K562 (cell line): ENCODE data around the gene ZFYVE28. TPM values are rescaled to one million over a fixed set of nuclear protein-coding genes. Genes with fewer than 3 reads are reported as not detected.
A peak's percentile ranks its signal among the peaks of the same experiment; 100 is the strongest.

Experiments used
- FOXA3 ChIP-seq, 2 experiments: fragments of 450-650 bp in 1 of 2; sonication (generic) in 1 of 2; formaldehyde crosslinking; IDR thresholded peaks in 1 of 2; conservative IDR thresholded peaks in 1 of 2; 2 replicates each; pipeline versions ENCODE4 v1.4.0 to v1.8.0; 2020 to 2022; ENCODE audit warnings: mild to moderate bottlenecking in 2 of 2, missing genetic modification reagents in 1 of 2
- FOXK1 ChIP-seq: sonication (generic); formaldehyde crosslinking; IDR thresholded peaks from 2 replicates; pipeline ENCODE4 v1.8.0; 2022; ENCODE audit warnings: missing genetic modification reagents, mild to moderate bottlenecking, borderline replicate concordance
- HDAC3 ChIP-seq: fragments of 450-650 bp; IDR thresholded peaks from 2 replicates; pipeline ENCODE4 v1.6.1; 2018; ENCODE audit warnings: borderline replicate concordance, mild to moderate bottlenecking, moderate library complexity; ENCODE audit not compliant: partially characterized antibody
- KDM1A ChIP-seq, 2 experiments: fragments of 450-650 bp; IDR thresholded peaks; 2 replicates each; pipeline ENCODE4 v1.6.1; 2016; ENCODE audit warnings: mild to moderate bottlenecking in 2 of 2
- MAZ ChIP-seq, 2 experiments: fragments of 450-650 bp in 1 of 2; sonication (generic) in 1 of 2; formaldehyde crosslinking; IDR thresholded peaks in 1 of 2; conservative IDR thresholded peaks in 1 of 2; 2 replicates each; pipeline versions ENCODE4 v1.4.0 to v1.5.0; 2020; ENCODE audit warnings: mild to moderate bottlenecking in 1 of 2, missing genetic modification reagents in 1 of 2
- MCM7 ChIP-seq, 2 experiments: fragments of 450-650 bp; IDR thresholded peaks; 2 replicates each; pipeline ENCODE4 v1.6.1; 2016 to 2018
- MTF1 ChIP-seq: fragments of 250-450 bp; sonication (Bioruptor Pico); IDR thresholded peaks from 2 replicates; pipeline ENCODE4 v1.9.0; 2021; ENCODE audit warnings: moderate library complexity, mild to moderate bottlenecking, inconsistent platforms, borderline replicate concordance
- PHF20 ChIP-seq: fragments of 450-650 bp; IDR thresholded peaks from 2 replicates; pipeline ENCODE4 v1.6.1; 2018; ENCODE audit not compliant: partially characterized antibody
- POLR2A ChIP-seq: fragments of 450-650 bp; conservative IDR thresholded peaks from 2 replicates; pipeline ENCODE4 v1.6.1; 2016
- RBM14 ChIP-seq: fragments of 200-400 bp; formaldehyde crosslinking; IDR thresholded peaks from 2 replicates; pipeline ENCODE4 v1.6.1; 2018; ENCODE audit warnings: low read depth, mild to moderate bottlenecking, low read length, moderate library complexity, borderline replicate concordance; ENCODE audit not compliant: insufficient read depth
- SIN3A ChIP-seq, 2 experiments: fragments of 150-350 bp in 1 of 2; IDR thresholded peaks; 2 replicates each; pipeline ENCODE4 v1.6.1; 2011 to 2016; ENCODE audit warnings: borderline replicate concordance in 2 of 2, low read depth in 2 of 2, low read length in 2 of 2, mild to moderate bottlenecking in 2 of 2, moderate library complexity in 2 of 2; ENCODE audit not compliant: control insufficient read depth in 1 of 2
- SMAD3 ChIP-seq: fragments of 450-650 bp; formaldehyde crosslinking; conservative IDR thresholded peaks from 2 replicates; pipeline ENCODE4 v1.4.0; 2020; ENCODE audit warnings: mild to moderate bottlenecking
- SMARCA4 ChIP-seq: fragments of 450-650 bp; IDR thresholded peaks from 2 replicates; pipeline ENCODE4 v1.6.1; 2016
- STAT5A ChIP-seq: IDR thresholded peaks from 2 replicates; pipeline ENCODE4 v1.6.1; 2012; ENCODE audit warnings: low read length, inconsistent platforms, borderline replicate concordance
- ZNF232 ChIP-seq: sonication (generic); formaldehyde crosslinking; IDR thresholded peaks from 2 replicates; pipeline ENCODE4 v1.8.0; 2022; ENCODE audit warnings: mild to moderate bottlenecking, missing genetic modification reagents
- ZNF41 ChIP-seq: fragments of 250-450 bp; sonication (Bioruptor Pico); conservative IDR thresholded peaks from 2 replicates; pipeline ENCODE4 v1.4.0; 2020; ENCODE audit warnings: mild to moderate bottlenecking
- ZNF696 ChIP-seq: fragments of 250-450 bp; sonication (Bioruptor Pico); conservative IDR thresholded peaks from 2 replicates; pipeline ENCODE4 v1.4.0; 2020; ENCODE audit warnings: mild to moderate bottlenecking, moderate library complexity
- polyA plus RNA-seq, 8 experiments: library from polyadenylated mRNA; depleted of rRNA in 4 of 8; stranded (reverse) in 5 of 8; unstranded in 3 of 8; fragments of >200 nt; fragmentation: Nextera tagmentation in 2 of 8; fragmentation: Illumina TruSeq in 1 of 8; extraction: Ambion mirVana in 2 of 8; extraction: Trizol in 1 of 8; gene quantifications; 2 replicates each; pipeline versions ENCODE4 v1.2.1 to v1.2.3, GENCODE V29; 2011 to 2014; ENCODE audit warnings: inconsistent platforms in 1 of 8, missing spikeins in 1 of 8
- total RNA-seq, 7 experiments: library from RNA; depleted of rRNA in 6 of 7; stranded (reverse); fragments of >200 nt in 6 of 7; fragmentation: Illumina TruSeq in 2 of 7; extraction: Trizol in 2 of 7; gene quantifications; 2 replicates each; pipeline versions ENCODE4 v1.2.1 to v1.2.3, GENCODE V29; 2011 to 2021; ENCODE audit warnings: low replicate concordance in 1 of 7
- TF ChIP-seq, protein P1 (sequence below): fragments of 450-650 bp; formaldehyde crosslinking; IDR thresholded peaks from 2 replicates; pipeline ENCODE4 v1.4.0; 2020; ENCODE audit warnings: mild to moderate bottlenecking, mixed read lengths
- TF ChIP-seq, protein P2 (sequence below): fragments of 250-450 bp; sonication (Bioruptor Pico); IDR thresholded peaks from 2 replicates; pipeline ENCODE4 v1.6.1; 2021; ENCODE audit warnings: mild to moderate bottlenecking
- TF ChIP-seq, protein P3 (sequence below): fragments of 200-800 bp; sonication (Bioruptor generic); IDR thresholded peaks from 2 replicates; pipeline ENCODE4 v1.6.1; 2017; ENCODE audit warnings: missing genetic modification characterization, missing compliant biosample characterization
- TF ChIP-seq, protein P4 (sequence below): fragments of 150-350 bp; IDR thresholded peaks from 2 replicates; pipeline ENCODE4 v1.6.1; 2014; ENCODE audit warnings: low read depth, mild to moderate bottlenecking, low read length, borderline replicate concordance

ZFYVE28 gene
- total and polyA plus RNA-seq, 9 of the 15 experiments (the other 6 are each of a cell fraction or from before 2014, with no cell fraction given) = 1.3 to 24.8 (median 8.9) TPM

- TF ChIP-seq, protein P1, sequence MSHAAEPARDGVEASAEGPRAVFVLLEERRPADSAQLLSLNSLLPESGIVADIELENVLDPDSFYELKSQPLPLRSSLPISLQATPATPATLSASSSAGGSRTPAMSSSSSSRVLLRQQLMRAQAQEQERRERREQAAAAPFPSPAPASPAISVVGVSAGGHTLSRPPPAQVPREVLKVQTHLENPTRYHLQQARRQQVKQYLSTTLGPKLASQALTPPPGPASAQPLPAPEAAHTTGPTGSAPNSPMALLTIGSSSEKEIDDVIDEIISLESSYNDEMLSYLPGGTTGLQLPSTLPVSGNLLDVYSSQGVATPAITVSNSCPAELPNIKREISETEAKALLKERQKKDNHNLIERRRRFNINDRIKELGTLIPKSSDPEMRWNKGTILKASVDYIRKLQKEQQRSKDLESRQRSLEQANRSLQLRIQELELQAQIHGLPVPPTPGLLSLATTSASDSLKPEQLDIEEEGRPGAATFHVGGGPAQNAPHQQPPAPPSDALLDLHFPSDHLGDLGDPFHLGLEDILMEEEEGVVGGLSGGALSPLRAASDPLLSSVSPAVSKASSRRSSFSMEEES (CRISPR knock-in tag) = no peak
- TF ChIP-seq, protein P2, sequence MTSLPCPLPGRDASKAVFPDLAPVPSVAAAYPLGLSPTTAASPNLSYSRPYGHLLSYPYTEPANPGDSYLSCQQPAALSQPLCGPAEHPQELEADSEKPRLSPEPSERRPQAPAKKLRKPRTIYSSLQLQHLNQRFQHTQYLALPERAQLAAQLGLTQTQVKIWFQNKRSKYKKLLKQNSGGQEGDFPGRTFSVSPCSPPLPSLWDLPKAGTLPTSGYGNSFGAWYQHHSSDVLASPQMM (CRISPR knock-in tag) = no peak
- TF ChIP-seq KDM1A (IDR thresholded peaks at IDR 0.05) (peak; percentile 50 to 68; a peak in 3 of 4 replicates), STAT5A (no peak), PHF20 (peak; percentile 15), FOXK1 (CRISPR knock-in tag) (no peak), MCM7 (IDR thresholded peaks at IDR 0.05) (no peak), MTF1 (CRISPR knock-in tag) (no peak), MAZ (CRISPR knock-in tag; conservative IDR thresholded peaks at IDR 0.05 in 1 of 2, IDR thresholded peaks at IDR 0.05 in 1 of 2) (no peak), FOXA3 (CRISPR knock-in tag; conservative IDR thresholded peaks at IDR 0.05 in 1 of 2, IDR thresholded peaks at IDR 0.05 in 1 of 2) (no peak), POLR2A (no peak), SMAD3 (CRISPR knock-in tag) (no peak), ZNF232 (CRISPR knock-in tag) (no peak), ZNF696 (CRISPR knock-in tag) (no peak), RBM14 (no peak), ZNF41 (no peak), HDAC3 (no peak), SIN3A (IDR thresholded peaks at IDR 0.05; ENCODE audit: borderline replicate concordance in 2 of 2, control insufficient read depth in 1 of 2, low read depth in 2 of 2, low read length in 2 of 2) (no peak), SMARCA4 (no peak)
- TF ChIP-seq, protein P3, sequence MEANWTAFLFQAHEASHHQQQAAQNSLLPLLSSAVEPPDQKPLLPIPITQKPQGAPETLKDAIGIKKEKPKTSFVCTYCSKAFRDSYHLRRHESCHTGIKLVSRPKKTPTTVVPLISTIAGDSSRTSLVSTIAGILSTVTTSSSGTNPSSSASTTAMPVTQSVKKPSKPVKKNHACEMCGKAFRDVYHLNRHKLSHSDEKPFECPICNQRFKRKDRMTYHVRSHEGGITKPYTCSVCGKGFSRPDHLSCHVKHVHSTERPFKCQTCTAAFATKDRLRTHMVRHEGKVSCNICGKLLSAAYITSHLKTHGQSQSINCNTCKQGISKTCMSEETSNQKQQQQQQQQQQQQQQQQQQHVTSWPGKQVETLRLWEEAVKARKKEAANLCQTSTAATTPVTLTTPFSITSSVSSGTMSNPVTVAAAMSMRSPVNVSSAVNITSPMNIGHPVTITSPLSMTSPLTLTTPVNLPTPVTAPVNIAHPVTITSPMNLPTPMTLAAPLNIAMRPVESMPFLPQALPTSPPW (CRISPR knock-in tag) = no peak
- TF ChIP-seq, protein P4, sequence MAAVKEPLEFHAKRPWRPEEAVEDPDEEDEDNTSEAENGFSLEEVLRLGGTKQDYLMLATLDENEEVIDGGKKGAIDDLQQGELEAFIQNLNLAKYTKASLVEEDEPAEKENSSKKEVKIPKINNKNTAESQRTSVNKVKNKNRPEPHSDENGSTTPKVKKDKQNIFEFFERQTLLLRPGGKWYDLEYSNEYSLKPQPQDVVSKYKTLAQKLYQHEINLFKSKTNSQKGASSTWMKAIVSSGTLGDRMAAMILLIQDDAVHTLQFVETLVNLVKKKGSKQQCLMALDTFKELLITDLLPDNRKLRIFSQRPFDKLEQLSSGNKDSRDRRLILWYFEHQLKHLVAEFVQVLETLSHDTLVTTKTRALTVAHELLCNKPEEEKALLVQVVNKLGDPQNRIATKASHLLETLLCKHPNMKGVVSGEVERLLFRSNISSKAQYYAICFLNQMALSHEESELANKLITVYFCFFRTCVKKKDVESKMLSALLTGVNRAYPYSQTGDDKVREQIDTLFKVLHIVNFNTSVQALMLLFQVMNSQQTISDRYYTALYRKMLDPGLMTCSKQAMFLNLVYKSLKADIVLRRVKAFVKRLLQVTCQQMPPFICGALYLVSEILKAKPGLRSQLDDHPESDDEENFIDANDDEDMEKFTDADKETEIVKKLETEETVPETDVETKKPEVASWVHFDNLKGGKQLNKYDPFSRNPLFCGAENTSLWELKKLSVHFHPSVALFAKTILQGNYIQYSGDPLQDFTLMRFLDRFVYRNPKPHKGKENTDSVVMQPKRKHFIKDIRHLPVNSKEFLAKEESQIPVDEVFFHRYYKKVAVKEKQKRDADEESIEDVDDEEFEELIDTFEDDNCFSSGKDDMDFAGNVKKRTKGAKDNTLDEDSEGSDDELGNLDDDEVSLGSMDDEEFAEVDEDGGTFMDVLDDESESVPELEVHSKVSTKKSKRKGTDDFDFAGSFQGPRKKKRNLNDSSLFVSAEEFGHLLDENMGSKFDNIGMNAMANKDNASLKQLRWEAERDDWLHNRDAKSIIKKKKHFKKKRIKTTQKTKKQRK = peak; percentile 64; the same call in 1 of the 2 replicates
Measured at GRCh38 chr4:2432004-2432403, 13.6 kb upstream of the ZFYVE28 start (continued).
